ENCODE measurements around the gene INO80C.
"Not testable (repeated sequence)": the region's sequence is repeated elsewhere in the genome, so short reads cannot be mapped to it uniquely, and the experiment has no call there.

The INO80C gene

DNA sequence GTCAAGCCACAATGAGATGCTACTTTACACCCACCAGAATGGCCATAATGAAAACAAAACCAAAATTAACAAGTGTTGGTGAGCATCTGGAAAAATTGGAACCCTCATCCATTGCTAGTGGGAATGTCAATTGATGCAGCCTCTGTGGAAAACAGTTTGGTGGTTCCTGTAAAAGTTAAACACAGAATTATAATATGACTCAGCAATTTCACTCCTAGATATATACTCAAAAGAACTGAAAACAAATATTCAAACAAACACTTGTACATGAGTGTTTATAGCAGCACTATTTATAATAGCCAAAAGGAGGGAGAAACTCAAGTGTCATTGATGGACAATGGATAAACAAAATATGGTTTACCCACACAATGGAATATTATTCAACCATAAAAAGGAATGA is 43.0 kb downstream of the INO80C start:
- Histone ChIP-seq H3K79me2 (ENCODE audit: low read length) (no peaks in the 10 kb centered on the region), H3K4me1 (ENCODE audit: low read length) (no peaks in the 10 kb centered on the region), H3K4me3 (ENCODE audit: low read length) (no peak overlapping the region), H4K20me1 (ENCODE audit: insufficient read depth, low read length) (no peaks in the 10 kb centered on the region), H3K27ac (ENCODE audit: low read length) (no peak overlapping the region), H2AFZ (ENCODE audit: low read length) (no peak overlapping the region), H3K36me3 (replicated peaks; ENCODE audit: insufficient read depth, low read length) (no peaks in the 10 kb centered on the region), H3K27me3 (replicated peaks; ENCODE audit: insufficient read depth, low read length) (no peaks in the 10 kb centered on the region), H3K9ac (ENCODE audit: low read length) (no peak overlapping the region), H3F3A (ENCODE audit: insufficient read depth, low read length) (no peaks in the 10 kb centered on the region), H3K9me2 (replicated peaks; ENCODE audit: insufficient read depth, low read length) (no peaks in the 10 kb centered on the region), H3K4me2 (ENCODE audit: low read depth, low read length) (no peak overlapping the region), H3K9me3 (replicated peaks; ENCODE audit: insufficient read depth, low read length) (no peaks in the 10 kb centered on the region)
- TF ChIP-seq EZH2 (optimal IDR thresholded peaks at IDR 0.05; ENCODE audit: low read depth, low read length), result no peak
- TF ChIP-seq EZH2phosphoT487 (IDR thresholded peaks at IDR 0.05; ENCODE audit: low read length), result no peak
- TF ChIP-seq, protein P1, sequence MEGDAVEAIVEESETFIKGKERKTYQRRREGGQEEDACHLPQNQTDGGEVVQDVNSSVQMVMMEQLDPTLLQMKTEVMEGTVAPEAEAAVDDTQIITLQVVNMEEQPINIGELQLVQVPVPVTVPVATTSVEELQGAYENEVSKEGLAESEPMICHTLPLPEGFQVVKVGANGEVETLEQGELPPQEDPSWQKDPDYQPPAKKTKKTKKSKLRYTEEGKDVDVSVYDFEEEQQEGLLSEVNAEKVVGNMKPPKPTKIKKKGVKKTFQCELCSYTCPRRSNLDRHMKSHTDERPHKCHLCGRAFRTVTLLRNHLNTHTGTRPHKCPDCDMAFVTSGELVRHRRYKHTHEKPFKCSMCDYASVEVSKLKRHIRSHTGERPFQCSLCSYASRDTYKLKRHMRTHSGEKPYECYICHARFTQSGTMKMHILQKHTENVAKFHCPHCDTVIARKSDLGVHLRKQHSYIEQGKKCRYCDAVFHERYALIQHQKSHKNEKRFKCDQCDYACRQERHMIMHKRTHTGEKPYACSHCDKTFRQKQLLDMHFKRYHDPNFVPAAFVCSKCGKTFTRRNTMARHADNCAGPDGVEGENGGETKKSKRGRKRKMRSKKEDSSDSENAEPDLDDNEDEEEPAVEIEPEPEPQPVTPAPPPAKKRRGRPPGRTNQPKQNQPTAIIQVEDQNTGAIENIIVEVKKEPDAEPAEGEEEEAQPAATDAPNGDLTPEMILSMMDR (IDR thresholded peaks at IDR 0.05; ENCODE audit: low read length), result no peak
- no peak for DNase-seq

DNA sequence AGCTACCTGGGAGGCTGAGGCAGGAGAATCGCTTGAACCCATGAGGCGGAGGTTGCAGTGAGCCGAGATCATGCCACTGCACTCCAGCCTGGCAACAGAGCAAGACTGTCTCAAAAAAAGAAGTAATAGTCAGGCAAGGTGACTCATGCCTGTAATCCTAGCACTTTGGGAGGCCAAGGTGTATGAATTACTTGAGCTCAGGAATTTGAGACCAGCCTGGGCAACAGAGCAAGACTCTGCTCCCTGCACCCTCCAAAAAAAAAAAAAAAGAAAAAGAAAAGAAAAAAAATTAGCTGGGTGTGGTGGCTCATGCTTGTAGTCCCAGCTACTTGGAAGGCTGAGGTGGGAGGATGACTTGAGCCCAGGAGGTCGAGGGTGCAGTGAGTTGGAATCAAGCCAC is 44.7 kb downstream of the INO80C start:
- H2AFZ ChIP-seq (ENCODE audit: low read length); H3K36me3 ChIP-seq (replicated peaks; ENCODE audit: insufficient read depth, low read length); H3K79me2 ChIP-seq (ENCODE audit: low read length); DNase-seq; H3K4me2 ChIP-seq (ENCODE audit: low read depth, low read length); H3K9me3 ChIP-seq (replicated peaks; ENCODE audit: insufficient read depth, low read length); H3K27ac ChIP-seq (ENCODE audit: low read length); H3F3A ChIP-seq (ENCODE audit: insufficient read depth, low read length); H3K27me3 ChIP-seq (replicated peaks; ENCODE audit: insufficient read depth, low read length); H3K9ac ChIP-seq (ENCODE audit: low read length); H4K20me1 ChIP-seq (ENCODE audit: insufficient read depth, low read length); H3K4me1 ChIP-seq (ENCODE audit: low read length); H3K9me2 ChIP-seq (replicated peaks; ENCODE audit: insufficient read depth, low read length); H3K4me3 ChIP-seq (ENCODE audit: low read length): not testable (repeated sequence)

DNA sequence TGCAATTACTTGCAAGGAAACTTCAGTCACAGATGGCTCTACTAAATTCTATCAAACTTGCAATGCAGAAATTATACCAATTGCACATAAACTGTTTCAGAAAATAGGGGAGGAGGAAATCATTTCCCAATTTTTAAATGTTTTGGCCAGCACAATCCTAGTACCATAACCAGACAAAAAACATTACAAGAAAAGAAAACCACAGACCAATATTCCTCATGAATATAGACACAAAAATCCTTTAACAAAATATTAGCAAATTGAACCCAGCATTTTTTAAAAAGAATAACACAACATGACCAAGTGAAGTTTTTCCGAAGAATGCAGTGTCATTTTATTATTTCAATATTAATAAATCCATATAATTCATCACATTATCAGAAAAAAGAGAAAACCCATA is 45.8 kb downstream of the INO80C start:
- H3K9me3 ChIP-seq (replicated peaks; ENCODE audit: insufficient read depth, low read length), result no peaks in the 10 kb centered on the region

DNA sequence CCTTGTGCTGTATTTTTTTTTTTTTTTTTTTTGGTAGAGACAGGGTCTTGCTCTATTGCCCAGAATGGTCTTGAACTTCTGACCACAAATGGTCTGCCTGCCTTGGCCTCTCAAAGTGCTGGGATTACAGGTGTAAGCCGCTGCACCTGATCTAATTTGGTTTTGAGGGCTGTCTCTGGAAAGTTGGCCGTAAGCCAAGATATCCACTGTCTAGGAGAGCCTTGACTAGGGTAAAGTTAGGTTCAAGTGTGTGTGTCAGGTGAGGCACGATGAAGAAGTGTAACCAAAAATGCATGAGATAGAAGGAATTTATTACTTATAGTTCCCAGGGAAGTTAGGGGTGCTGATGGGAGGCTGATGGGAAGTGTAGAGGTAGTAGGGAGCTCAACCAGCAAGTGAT is 46.7 kb downstream of the INO80C start:
- Histone ChIP-seq H3F3A (ENCODE audit: insufficient read depth, low read length) (no peaks in the 10 kb centered on the region), H2AFZ (ENCODE audit: low read length) (no peak overlapping the region), H3K9me3 (replicated peaks; ENCODE audit: insufficient read depth, low read length) (no peaks in the 10 kb centered on the region), H3K9me2 (replicated peaks; ENCODE audit: insufficient read depth, low read length) (no peaks in the 10 kb centered on the region), H3K4me2 (ENCODE audit: low read depth, low read length) (no peak overlapping the region), H3K4me1 (ENCODE audit: low read length) (no peaks in the 10 kb centered on the region), H4K20me1 (ENCODE audit: insufficient read depth, low read length) (no peaks in the 10 kb centered on the region), H3K27ac (ENCODE audit: low read length) (no peak overlapping the region), H3K27me3 (replicated peaks; ENCODE audit: insufficient read depth, low read length) (no peaks in the 10 kb centered on the region), H3K79me2 (ENCODE audit: low read length) (no peaks in the 10 kb centered on the region), H3K4me3 (ENCODE audit: low read length) (no peak overlapping the region), H3K36me3 (replicated peaks; ENCODE audit: insufficient read depth, low read length) (no peaks in the 10 kb centered on the region), H3K9ac (ENCODE audit: low read length) (no peak overlapping the region)
- no peak for DNase-seq
- no peak for TF ChIP-seq EZH2 (optimal IDR thresholded peaks at IDR 0.05; ENCODE audit: low read depth, low read length)

More for the DNA sequence above, 45.8 kb downstream of the INO80C start:
- H3K27me3 ChIP-seq (replicated peaks; ENCODE audit: insufficient read depth, low read length), result no peaks in the 10 kb centered on the region
- no peak overlapping the region for H2AFZ ChIP-seq (ENCODE audit: low read length)
- H4K20me1 ChIP-seq (ENCODE audit: insufficient read depth, low read length), result no peaks in the 10 kb centered on the region
- no peak overlapping the region for H3K27ac ChIP-seq (ENCODE audit: low read length)
- H3K4me2 ChIP-seq (ENCODE audit: low read depth, low read length), result no peak overlapping the region
- no peaks in the 10 kb centered on the region for H3K36me3 ChIP-seq (replicated peaks; ENCODE audit: insufficient read depth, low read length)
- H3K9me2 ChIP-seq (replicated peaks; ENCODE audit: insufficient read depth, low read length), result no peaks in the 10 kb centered on the region
- no peak for TF ChIP-seq EZH2 (optimal IDR thresholded peaks at IDR 0.05; ENCODE audit: low read depth, low read length)
- TF ChIP-seq, protein P1 (IDR thresholded peaks at IDR 0.05; ENCODE audit: low read length), result no peak
- no peak for TF ChIP-seq EZH2phosphoT487 (IDR thresholded peaks at IDR 0.05; ENCODE audit: low read length)
- H3K9ac ChIP-seq (ENCODE audit: low read length), result no peak overlapping the region
- H3K4me3 ChIP-seq (ENCODE audit: low read length), result no peak overlapping the region
- H3F3A ChIP-seq (ENCODE audit: insufficient read depth, low read length), result no peaks in the 10 kb centered on the region
- no peaks in the 10 kb centered on the region for H3K4me1 ChIP-seq (ENCODE audit: low read length)
- DNase-seq, result no peak
- H3K79me2 ChIP-seq (ENCODE audit: low read length), result no peaks in the 10 kb centered on the region
